GM12892 (cell line): Measurements from ENCODE around the gene ZNF485.

Experiments
- POLR2A ChIP-seq: IDR thresholded peaks from 2 replicates; pipeline ENCODE4 v1.6.1; 2011; ENCODE audit warnings: low read depth, low read length, control low read depth
- POLR2AphosphoS5 ChIP-seq: IDR thresholded peaks from 2 replicates; pipeline ENCODE4 v1.6.1; 2011; ENCODE audit warnings: low read depth, low read length, control low read depth
- TAF1 ChIP-seq: IDR thresholded peaks from 2 replicates; pipeline ENCODE4 v1.6.1; 2011; ENCODE audit warnings: low read depth, mild to moderate bottlenecking, control low read depth, low read length, borderline replicate concordance

- no peak for TF ChIP-seq POLR2A
- TF ChIP-seq POLR2AphosphoS5 = no peak
- no peak for TF ChIP-seq TAF1
These were observed 17.1 kb downstream of the ZNF485 start for GRCh38 chr10:43623351-43623750.
